22Rv1 (cell line): ENCODE measurements around the gene IGF2R.

Source experiments
- CTCF ChIP-seq: fragments of 450-650 bp; IDR thresholded peaks from 2 replicates; pipeline ENCODE4 v1.5.1; 2017; ENCODE audit warnings: mild to moderate bottlenecking
- ZFX ChIP-seq: fragments of 450-650 bp; IDR thresholded peaks from 2 replicates; pipeline ENCODE4 v1.6.1; 2017; ENCODE audit warnings: antibody characterized with exemption, borderline replicate concordance

- TF ChIP-seq CTCF (no peak), ZFX (no peak)
Observed at GRCh38 chr6:160042014-160042773, 73.3 kb downstream of the IGF2R start.
